ENCODE measurements around the gene MAL.

The MAL gene

GRCh38 chr2:95041824-95042442 is 16.4 kb downstream of the MAL start:
- Histone ChIP-seq H3K4me3 (ENCODE audit: low read depth, low read length) (no peak overlapping the region), H3K27me3 (ENCODE audit: insufficient read depth, low read length) (peaks cover 60% of the 10 kb centered on the region), H3K4me1 (ENCODE audit: control insufficient read depth, insufficient read depth, low read length, unreplicated experiment) (no peaks in the 10 kb centered on the region), H3K79me2 (ENCODE audit: control insufficient read depth, insufficient read depth, low read length, unreplicated experiment) (no peaks in the 10 kb centered on the region), H2AFZ (ENCODE audit: low read length, unreplicated experiment) (no peak overlapping the region), H3K36me3 (ENCODE audit: insufficient read depth, low read length) (no peaks in the 10 kb centered on the region), H3K27ac (ENCODE audit: low read depth, low read length) (no peak overlapping the region)

GRCh38 chr2:95042472-95043271 is 17.2 kb downstream of the MAL start:
- H3K36me3 ChIP-seq (ENCODE audit: insufficient read depth, low read length): no peaks in the 10 kb centered on the region
- peaks cover 60% of the 10 kb centered on the region for H3K27me3 ChIP-seq (ENCODE audit: insufficient read depth, low read length)
- H3K79me2 ChIP-seq (ENCODE audit: control insufficient read depth, insufficient read depth, low read length, unreplicated experiment): no peaks in the 10 kb centered on the region
- no peak overlapping the region for H3K4me3 ChIP-seq (ENCODE audit: low read depth, low read length)
- H2AFZ ChIP-seq (ENCODE audit: low read length, unreplicated experiment): no peak overlapping the region
- no peak overlapping the region for H3K27ac ChIP-seq (ENCODE audit: low read depth, low read length)
- H3K4me1 ChIP-seq (ENCODE audit: control insufficient read depth, insufficient read depth, low read length, unreplicated experiment): no peaks in the 10 kb centered on the region

GRCh38 chr2:95043300-95044093 is 18.0 kb downstream of the MAL start:
- Histone ChIP-seq H3K79me2 (ENCODE audit: control insufficient read depth, insufficient read depth, low read length, unreplicated experiment) (no peaks in the 10 kb centered on the region), H3K27me3 (ENCODE audit: insufficient read depth, low read length) (peaks cover 68% of the 10 kb centered on the region), H3K4me3 (ENCODE audit: low read depth, low read length) (no peak overlapping the region), H3K4me1 (ENCODE audit: control insufficient read depth, insufficient read depth, low read length, unreplicated experiment) (no peaks in the 10 kb centered on the region), H3K27ac (ENCODE audit: low read depth, low read length) (no peak overlapping the region), H2AFZ (ENCODE audit: low read length, unreplicated experiment) (no peak overlapping the region), H3K36me3 (ENCODE audit: insufficient read depth, low read length) (no peaks in the 10 kb centered on the region)

- Histone ChIP-seq H2AFZ (ENCODE audit: low read length, unreplicated experiment) (no peak overlapping the region), H3K27ac (ENCODE audit: low read depth, low read length) (no peak overlapping the region), H3K36me3 (ENCODE audit: insufficient read depth, low read length) (no peaks in the 10 kb centered on the region), H3K27me3 (ENCODE audit: insufficient read depth, low read length) (peaks cover 71% of the 10 kb centered on the region), H3K4me3 (ENCODE audit: low read depth, low read length) (no peak overlapping the region), H3K79me2 (ENCODE audit: control insufficient read depth, insufficient read depth, low read length, unreplicated experiment) (no peaks in the 10 kb centered on the region), H3K4me1 (ENCODE audit: control insufficient read depth, insufficient read depth, low read length, unreplicated experiment) (no peaks in the 10 kb centered on the region)
Measured at GRCh38 chr2:95044601-95045000, 19.1 kb downstream of the MAL start.

- H3K27ac ChIP-seq (ENCODE audit: low read depth, low read length): no peak overlapping the region
- no peaks in the 10 kb centered on the region for H3K79me2 ChIP-seq (ENCODE audit: control insufficient read depth, insufficient read depth, low read length, unreplicated experiment)
- H3K27me3 ChIP-seq (ENCODE audit: insufficient read depth, low read length): peaks cover 77% of the 10 kb centered on the region
- H3K4me3 ChIP-seq (ENCODE audit: low read depth, low read length): no peak overlapping the region
- no peaks in the 10 kb centered on the region for H3K4me1 ChIP-seq (ENCODE audit: control insufficient read depth, insufficient read depth, low read length, unreplicated experiment)
- H2AFZ ChIP-seq (ENCODE audit: low read length, unreplicated experiment): no peak overlapping the region
- H3K36me3 ChIP-seq (ENCODE audit: insufficient read depth, low read length): no peaks in the 10 kb centered on the region
Measured at GRCh38 chr2:95046371-95047112, 21.0 kb downstream of the MAL start.

- Histone ChIP-seq H3K36me3 (ENCODE audit: insufficient read depth, low read length) (no peaks in the 10 kb centered on the region), H3K27ac (ENCODE audit: low read depth, low read length) (no peak overlapping the region), H2AFZ (ENCODE audit: low read length, unreplicated experiment) (no peak overlapping the region), H3K4me3 (ENCODE audit: low read depth, low read length) (no peak overlapping the region), H3K79me2 (ENCODE audit: control insufficient read depth, insufficient read depth, low read length, unreplicated experiment) (no peaks in the 10 kb centered on the region), H3K4me1 (ENCODE audit: control insufficient read depth, insufficient read depth, low read length, unreplicated experiment) (no peaks in the 10 kb centered on the region), H3K27me3 (ENCODE audit: insufficient read depth, low read length) (peaks cover 78% of the 10 kb centered on the region)
Measured at GRCh38 chr2:95047629-95048510, 22.4 kb downstream of the MAL start.

- peaks cover 82% of the 10 kb centered on the region for H3K27me3 ChIP-seq (ENCODE audit: insufficient read depth, low read length)
- no peak overlapping the region for H2AFZ ChIP-seq (ENCODE audit: low read length, unreplicated experiment)
- H3K4me3 ChIP-seq (ENCODE audit: low read depth, low read length): no peak overlapping the region
- H3K79me2 ChIP-seq (ENCODE audit: control insufficient read depth, insufficient read depth, low read length, unreplicated experiment): no peaks in the 10 kb centered on the region
- H3K27ac ChIP-seq (ENCODE audit: low read depth, low read length): no peak overlapping the region
- no peaks in the 10 kb centered on the region for H3K36me3 ChIP-seq (ENCODE audit: insufficient read depth, low read length)
- H3K4me1 ChIP-seq (ENCODE audit: control insufficient read depth, insufficient read depth, low read length, unreplicated experiment): no peaks in the 10 kb centered on the region
Measured at GRCh38 chr2:95048825-95049682, 23.5 kb downstream of the MAL start.

GRCh38 chr2:95049683-95049955 is 24.1 kb downstream of the MAL start:
- no peak overlapping the region for H2AFZ ChIP-seq (ENCODE audit: low read length, unreplicated experiment)
- no peaks in the 10 kb centered on the region for H3K4me1 ChIP-seq (ENCODE audit: control insufficient read depth, insufficient read depth, low read length, unreplicated experiment)
- H3K4me3 ChIP-seq (ENCODE audit: low read depth, low read length): no peak overlapping the region
- no peaks in the 10 kb centered on the region for H3K36me3 ChIP-seq (ENCODE audit: insufficient read depth, low read length)
- H3K27ac ChIP-seq (ENCODE audit: low read depth, low read length): no peak overlapping the region
- peaks cover 82% of the 10 kb centered on the region for H3K27me3 ChIP-seq (ENCODE audit: insufficient read depth, low read length)
- H3K79me2 ChIP-seq (ENCODE audit: control insufficient read depth, insufficient read depth, low read length, unreplicated experiment): no peaks in the 10 kb centered on the region

GRCh38 chr2:95049961-95050360 is 24.5 kb downstream of the MAL start:
- no peak overlapping the region for H3K4me3 ChIP-seq (ENCODE audit: low read depth, low read length)
- H3K36me3 ChIP-seq (ENCODE audit: insufficient read depth, low read length): no peaks in the 10 kb centered on the region
- no peaks in the 10 kb centered on the region for H3K79me2 ChIP-seq (ENCODE audit: control insufficient read depth, insufficient read depth, low read length, unreplicated experiment)
- H3K27me3 ChIP-seq (ENCODE audit: insufficient read depth, low read length): peaks cover 80% of the 10 kb centered on the region
- H3K4me1 ChIP-seq (ENCODE audit: control insufficient read depth, insufficient read depth, low read length, unreplicated experiment): no peaks in the 10 kb centered on the region
- H3K27ac ChIP-seq (ENCODE audit: low read depth, low read length): no peak overlapping the region
- no peak overlapping the region for H2AFZ ChIP-seq (ENCODE audit: low read length, unreplicated experiment)

Data from ACC112 (cell line).